Testis (tissue), 3 donors: ENCODE data around the gene KRT12. TPM values are rescaled to one million over a fixed set of nuclear protein-coding genes. Genes with fewer than 3 reads are reported as not detected.

Experiments used
- DNase-seq: peaks from one replicate; pipeline ENCODE4 v3.0.0-alpha.2; 2019
- H3K27ac ChIP-seq, 2 donors: fragments of 200-600 bp; sonication (generic); one replicate each; pipeline ENCODE4 v1.5.1; 2019
- H3K27me3 ChIP-seq: fragments of 200-600 bp; sonication (generic); one replicate; pipeline ENCODE4 v1.5.1; 2019
- H3K36me3 ChIP-seq: fragments of 200-600 bp; sonication (generic); one replicate; pipeline ENCODE4 v1.5.1; 2017; ENCODE audit warnings: low read depth; ENCODE audit errors: missing control alignments
- H3K4me1 ChIP-seq: fragments of 200-600 bp; sonication (generic); one replicate; pipeline ENCODE4 v1.5.1; 2019
- H3K4me3 ChIP-seq, 2 donors: fragments of 200-600 bp; sonication (generic); one replicate each; pipeline ENCODE4 v1.5.1; 2017 to 2019
- H3K9me3 ChIP-seq: fragments of 200-600 bp; sonication (generic); one replicate; pipeline ENCODE4 v1.5.1; 2017
- POLR2A ChIP-seq: fragments of 450-650 bp; IDR thresholded peaks from one replicate; pipeline ENCODE4 v1.6.1; 2017; ENCODE audit warnings: antibody characterized with exemption, mild to moderate bottlenecking, moderate library complexity
- WGBS, 2 donors: methylation state at CpG; one replicate each; pipeline ENCODE4 v1.1.5; 2018; 5-methylcytosine and 5-hydroxymethylcytosine counted together
- intact Hi-C: fragments of 100-400 bp; cut with DNase I; formaldehyde crosslinking; loops from one replicate; pipeline ENCODE4 v1.15.1; 2023; ENCODE audit warnings: low total_unique reads
- polyA plus RNA-seq: library from polyadenylated mRNA; stranded (reverse); fragments of 350-450 nt; fragmentation: Illumina TruSeq; extraction: RNeasy Lipid Tissue Mini Kit (QIAGEN cat#74804); gene quantifications from one replicate; pipeline ENCODE4 v1.2.3, GENCODE V29; 2014; ENCODE audit warnings: low read depth, low replicate concordance; ENCODE audit not compliant: insufficient read depth
- total RNA-seq, 2 donors: library from RNA; depleted of rRNA; stranded (reverse); fragments of >200 nt; gene quantifications; one replicate each; pipeline ENCODE4 v1.2.3, GENCODE V29; 2016
- TF ChIP-seq, protein P1 (sequence below), 3 experiments: fragments of 450-650 bp in 2 of 3; fragments of 200-600 bp in 1 of 3; sonication (generic) in 1 of 3; IDR thresholded peaks; one replicate each; pipeline ENCODE4 v1.5.1; 2016 to 2019; ENCODE audit warnings: antibody characterized with exemption in 3 of 3, mild to moderate bottlenecking in 2 of 3, moderate library complexity in 1 of 3

Gene KRT12
- total and polyA plus RNA-seq, 3 donors from 2014 or later = 0.26 to 0.68 (median 0.63) TPM

DNA sequence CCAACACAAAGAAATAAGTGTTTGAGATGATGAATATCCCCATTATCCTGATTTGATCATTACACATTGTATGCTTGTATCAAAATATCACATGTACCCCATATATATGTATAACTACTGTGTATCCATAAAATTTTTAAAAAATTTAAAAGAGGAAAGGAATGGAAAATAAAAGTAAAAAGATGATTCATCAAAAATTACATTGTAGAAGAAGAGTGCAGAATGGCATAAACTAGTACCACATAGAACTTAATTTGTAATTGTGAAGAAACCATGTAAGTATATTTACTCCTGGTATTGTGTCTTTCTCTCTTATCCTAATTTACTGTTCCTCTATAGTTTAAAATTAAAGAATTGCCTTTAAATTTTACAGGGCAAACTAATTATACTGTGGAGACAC lies 33.1 kb downstream of the KRT12 start:
- intact Hi-C loops = no loop called here
- H3K9me3 ChIP-seq = no peaks in the 10 kb centered on the region
- peaks cover 13% of the 10 kb centered on the region for H3K4me1 ChIP-seq
- DNase-seq = no peak
- TF ChIP-seq, protein P1, sequence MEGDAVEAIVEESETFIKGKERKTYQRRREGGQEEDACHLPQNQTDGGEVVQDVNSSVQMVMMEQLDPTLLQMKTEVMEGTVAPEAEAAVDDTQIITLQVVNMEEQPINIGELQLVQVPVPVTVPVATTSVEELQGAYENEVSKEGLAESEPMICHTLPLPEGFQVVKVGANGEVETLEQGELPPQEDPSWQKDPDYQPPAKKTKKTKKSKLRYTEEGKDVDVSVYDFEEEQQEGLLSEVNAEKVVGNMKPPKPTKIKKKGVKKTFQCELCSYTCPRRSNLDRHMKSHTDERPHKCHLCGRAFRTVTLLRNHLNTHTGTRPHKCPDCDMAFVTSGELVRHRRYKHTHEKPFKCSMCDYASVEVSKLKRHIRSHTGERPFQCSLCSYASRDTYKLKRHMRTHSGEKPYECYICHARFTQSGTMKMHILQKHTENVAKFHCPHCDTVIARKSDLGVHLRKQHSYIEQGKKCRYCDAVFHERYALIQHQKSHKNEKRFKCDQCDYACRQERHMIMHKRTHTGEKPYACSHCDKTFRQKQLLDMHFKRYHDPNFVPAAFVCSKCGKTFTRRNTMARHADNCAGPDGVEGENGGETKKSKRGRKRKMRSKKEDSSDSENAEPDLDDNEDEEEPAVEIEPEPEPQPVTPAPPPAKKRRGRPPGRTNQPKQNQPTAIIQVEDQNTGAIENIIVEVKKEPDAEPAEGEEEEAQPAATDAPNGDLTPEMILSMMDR (IDR thresholded peaks at IDR 0.05) = no peak
- no peak for TF ChIP-seq POLR2A
- H3K4me3 ChIP-seq = no peak overlapping the region
- H3K36me3 ChIP-seq = no peaks in the 10 kb centered on the region
- no peak overlapping the region for H3K27ac ChIP-seq
- no peaks in the 10 kb centered on the region for H3K27me3 ChIP-seq

DNA sequence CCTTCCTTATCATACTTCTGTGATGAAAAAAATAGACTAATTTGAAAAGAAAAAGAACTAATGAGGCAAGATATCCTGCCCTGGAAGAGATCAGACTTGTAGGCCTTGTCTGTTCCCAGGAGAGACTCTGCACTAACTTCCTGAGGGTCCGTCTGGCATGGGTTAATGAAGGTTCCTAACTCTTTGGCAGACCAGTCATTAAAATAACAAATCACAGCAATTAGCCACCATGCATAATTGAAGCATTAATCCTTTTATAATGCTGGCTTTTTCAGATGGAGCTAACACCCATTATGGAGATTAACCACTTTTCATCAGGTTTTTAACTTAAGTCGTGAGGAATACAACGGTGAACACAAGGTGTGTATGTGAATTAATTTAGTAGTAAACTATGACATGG lies 34.2 kb downstream of the KRT12 start:
- 50 to 52% methylated on average over 3 of the region's 3 CpGs for WGBS, 2 donors
- H3K9me3 ChIP-seq = no peaks in the 10 kb centered on the region

DNA sequence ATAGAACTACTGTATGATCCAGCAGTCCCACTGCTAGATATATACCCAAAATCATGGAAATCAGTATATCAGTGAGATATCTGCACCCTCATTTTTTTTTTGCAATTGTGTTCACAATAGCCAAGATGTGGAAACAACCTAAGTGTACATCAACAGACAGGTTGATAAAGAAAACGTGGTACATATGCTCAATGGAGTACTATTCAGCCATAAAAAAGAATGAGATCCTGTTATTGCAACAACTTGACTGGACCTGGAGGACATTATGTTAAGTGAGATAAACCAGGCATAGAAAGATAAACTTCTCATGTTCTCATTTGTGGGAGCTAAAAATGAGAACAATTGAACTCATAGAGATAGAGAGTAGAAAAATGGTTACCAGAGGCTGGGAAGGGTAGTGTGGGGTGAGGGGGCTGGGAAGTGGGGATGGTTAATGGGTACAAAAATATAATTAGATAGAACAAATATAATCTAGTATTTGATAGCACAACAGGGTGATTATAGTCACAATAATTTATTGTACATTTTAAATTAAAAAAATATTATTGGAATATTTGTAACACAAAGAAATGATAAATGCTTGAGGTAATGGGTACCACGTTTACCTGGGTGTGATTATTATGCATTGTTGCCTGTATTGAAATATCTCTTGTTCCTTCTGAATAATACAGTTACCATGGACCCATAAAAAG lies 36.8 kb downstream of the KRT12 start:
- H3K27ac ChIP-seq = peak overlapping the region in 1 of 2 donors; percentile 74
- no peak overlapping the region for H3K4me3 ChIP-seq
- DNase-seq = no peak
- WGBS, 2 donors = 76 to 80% methylated on average over 2 of the region's 2 CpGs
- TF ChIP-seq, protein P1 (IDR thresholded peaks at IDR 0.05) = no peak
- no peak for TF ChIP-seq POLR2A
- intact Hi-C loops = no loop called here
- H3K4me1 ChIP-seq = peaks cover 20% of the 10 kb centered on the region
- no peaks in the 10 kb centered on the region for H3K36me3 ChIP-seq
- H3K9me3 ChIP-seq = no peaks in the 10 kb centered on the region
- H3K27me3 ChIP-seq = no peaks in the 10 kb centered on the region

More for the DNA sequence above, 34.2 kb downstream of the KRT12 start:
- Histone ChIP-seq H3K27ac (peak overlapping the region; percentile 34 to 66), H3K4me3 (no peak overlapping the region), H3K36me3 (no peaks in the 10 kb centered on the region), H3K4me1 (peaks cover 19% of the 10 kb centered on the region), H3K27me3 (no peaks in the 10 kb centered on the region)
- no peak for DNase-seq
- TF ChIP-seq, protein P1 (IDR thresholded peaks at IDR 0.05) = no peak
- no peak for TF ChIP-seq POLR2A
- intact Hi-C loops = no loop called here

DNA sequence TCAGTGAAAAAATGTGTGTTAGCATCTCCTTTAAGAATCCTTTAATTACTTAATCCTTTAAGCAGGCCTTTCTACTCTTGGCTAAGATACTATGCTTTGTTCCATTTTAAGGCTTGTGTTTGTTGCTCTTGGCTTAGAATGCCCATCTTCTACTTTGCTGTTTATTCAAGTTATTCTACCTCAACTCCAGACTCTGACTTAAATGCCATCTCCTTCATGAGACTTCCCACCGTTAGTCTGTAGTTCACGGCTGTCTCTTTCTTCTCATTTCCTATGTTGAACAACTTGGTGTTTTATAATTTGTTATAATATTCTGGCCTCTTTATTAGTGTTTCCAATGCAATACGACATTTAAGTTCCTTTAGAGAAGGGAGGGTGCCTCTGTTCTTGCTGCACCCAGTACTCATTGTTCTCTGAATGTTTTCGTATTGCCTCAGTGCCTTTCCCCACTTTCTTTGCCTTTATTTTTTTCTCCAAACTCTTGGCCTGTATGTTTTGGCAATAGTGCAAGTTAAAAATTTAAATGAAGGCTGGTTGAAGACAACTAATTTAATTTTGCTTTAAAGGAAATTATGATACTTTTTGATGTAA lies 38.5 kb downstream of the KRT12 start:
- H3K9me3 ChIP-seq = no peaks in the 10 kb centered on the region
- H3K27ac ChIP-seq = peak overlapping the region; percentile 63 to 74
- no peak for DNase-seq
- H3K4me3 ChIP-seq = no peak overlapping the region
- 37 to 54% methylated on average over 4 of the region's 4 CpGs for WGBS, 2 donors
- H3K36me3 ChIP-seq = no peaks in the 10 kb centered on the region
- no peak for TF ChIP-seq POLR2A
- TF ChIP-seq, protein P1 (IDR thresholded peaks at IDR 0.05) = no peak
- H3K27me3 ChIP-seq = no peaks in the 10 kb centered on the region
- H3K4me1 ChIP-seq = peaks cover 20% of the 10 kb centered on the region
- intact Hi-C loops = no loop called here
